BJ (cell line): ENCODE results near the gene RHOF. TPM values are rescaled to one million over a fixed set of nuclear protein-coding genes. Genes with fewer than 3 reads are reported as not detected.

Experiments
- CTCF ChIA-PET: fragments of 350-600 bp; formaldehyde crosslinking; extraction: SDS; loops from one replicate; lab custom pipeline; 2021; ENCODE audit warnings: antibody characterized with exemption, inconsistent platforms; lab: Yijun Ruan, JAX
- POLR2A ChIA-PET: fragments of 300-600 bp; sonication (Branson Sonifier 250); formaldehyde crosslinking; extraction: SDS; loops from one replicate; lab custom pipeline; 2021; ENCODE audit warnings: antibody characterized with exemption; lab: Charles Lee
- DNase-seq: peaks from one replicate; pipeline ENCODE4 v3.0.0-alpha.2; 2011; ENCODE audit warnings: low read depth
- H3K27me3 ChIP-seq: 2 replicates; pipeline ENCODE4 v1.6.0; 2011; ENCODE audit warnings: low read length; ENCODE audit not compliant: control insufficient read depth, insufficient read depth
- H3K36me3 ChIP-seq: 2 replicates; pipeline ENCODE4 v1.5.1; 2011; ENCODE audit warnings: low read length; ENCODE audit not compliant: control insufficient read depth, insufficient read depth
- H3K4me3 ChIP-seq: 2 replicates; pipeline ENCODE4 v1.5.1; 2011; ENCODE audit warnings: low read depth, mild to moderate bottlenecking, control low read depth, low read length
- CTCF ChIP-seq: IDR thresholded peaks from 2 replicates; pipeline ENCODE4 v1.5.1; 2011; ENCODE audit warnings: low read depth, mild to moderate bottlenecking, control low read depth, inconsistent platforms, low read length, moderate library complexity; ENCODE audit not compliant: insufficient read depth
- polyA plus RNA-seq: library from polyadenylated mRNA; depleted of rRNA; stranded (reverse); fragments of >200 nt; gene quantifications from 2 replicates; pipeline ENCODE4 v1.2.3, GENCODE V29; 2011

The RHOF gene
- polyA plus RNA-seq, 1 experiment, result 3.0 TPM

GRCh38 chr12:121802485-121802842 lies 9.0 kb upstream of the RHOF start:
- DNase-seq, result no peak
- ChIA-PET CTCF (interaction anchor here (0.6 to 14.8 kb wide), 5 partner anchors 5 to 321 kb away, joined by 3 to 467 read pairs (median 5); partner anchors contain the start of genes PSMD9, RHOF and SETD1B), POLR2A (interaction anchor here (1.5 kb wide), 1 partner anchor 9 kb away, joined by 8 read pairs; no protein-coding TSS in a partner anchor)
- TF ChIP-seq CTCF, result no peak
- H3K36me3 ChIP-seq, result peaks cover 5% of the 10 kb centered on the region
- H3K4me3 ChIP-seq, result peak overlapping the region; percentile 79
- no peaks in the 10 kb centered on the region for H3K27me3 ChIP-seq

- ChIA-PET POLR2A (interaction anchor here (0.6 to 1.5 kb wide), 2 partner anchors 10 to 465 kb away, joined by 4 to 8 read pairs; no protein-coding TSS in a partner anchor), CTCF (interaction anchor here (0.6 to 14.8 kb wide), 4 partner anchors 5 to 321 kb away, joined by 3 to 467 read pairs (median 235); partner anchors contain the start of genes RHOF and SETD1B)
- DNase-seq, result no peak
- no peaks in the 10 kb centered on the region for H3K27me3 ChIP-seq
- TF ChIP-seq CTCF, result no peak
- H3K4me3 ChIP-seq, result peak overlapping the region; percentile 79
- H3K36me3 ChIP-seq, result peaks cover 5% of the 10 kb centered on the region; the same call in 1 of the 2 replicates
Measured at GRCh38 chr12:121801595-121802484, 8.4 kb upstream of the RHOF start.

GRCh38 chr12:121800694-121801594 lies 7.5 kb upstream of the RHOF start:
- POLR2A ChIA-PET, result interaction anchor here (0.6 to 1.3 kb wide), 2 partner anchors 124 to 741 kb away, joined by 4 to 7 read pairs; no protein-coding TSS in a partner anchor
- no peaks in the 10 kb centered on the region for H3K27me3 ChIP-seq
- TF ChIP-seq CTCF, result no peak
- H3K4me3 ChIP-seq, result peak overlapping the region; percentile 79
- DNase-seq, result no peak
- peaks cover 4% of the 10 kb centered on the region; the same call in 1 of the 2 replicates for H3K36me3 ChIP-seq
- CTCF ChIA-PET, result interaction anchor here (0.9 to 14.8 kb wide), 3 partner anchors 4 to 93 kb away, joined by 3 to 467 read pairs (median 467); partner anchors contain the start of genes RHOF and SETD1B

- Histone ChIP-seq H3K4me3 (peak overlapping the region; percentile 79), H3K36me3 (peaks cover 6% of the 10 kb centered on the region), H3K27me3 (no peaks in the 10 kb centered on the region)
- ChIA-PET CTCF (interaction anchor here (14.8 kb wide), 1 partner anchor 7 kb away, joined by 467 read pairs; the partner anchor contains the start of gene SETD1B), POLR2A (interaction anchor here (0.6 to 1.3 kb wide), 2 partner anchors 125 to 742 kb away, joined by 4 to 7 read pairs; no protein-coding TSS in a partner anchor)
- TF ChIP-seq CTCF, result no peak; the same call in 1 of the 2 replicates
- no peak for DNase-seq
Measured at GRCh38 chr12:121799842-121800693, 6.6 kb upstream of the RHOF start.
